ENCODE results near the gene NFATC1.

DNA sequence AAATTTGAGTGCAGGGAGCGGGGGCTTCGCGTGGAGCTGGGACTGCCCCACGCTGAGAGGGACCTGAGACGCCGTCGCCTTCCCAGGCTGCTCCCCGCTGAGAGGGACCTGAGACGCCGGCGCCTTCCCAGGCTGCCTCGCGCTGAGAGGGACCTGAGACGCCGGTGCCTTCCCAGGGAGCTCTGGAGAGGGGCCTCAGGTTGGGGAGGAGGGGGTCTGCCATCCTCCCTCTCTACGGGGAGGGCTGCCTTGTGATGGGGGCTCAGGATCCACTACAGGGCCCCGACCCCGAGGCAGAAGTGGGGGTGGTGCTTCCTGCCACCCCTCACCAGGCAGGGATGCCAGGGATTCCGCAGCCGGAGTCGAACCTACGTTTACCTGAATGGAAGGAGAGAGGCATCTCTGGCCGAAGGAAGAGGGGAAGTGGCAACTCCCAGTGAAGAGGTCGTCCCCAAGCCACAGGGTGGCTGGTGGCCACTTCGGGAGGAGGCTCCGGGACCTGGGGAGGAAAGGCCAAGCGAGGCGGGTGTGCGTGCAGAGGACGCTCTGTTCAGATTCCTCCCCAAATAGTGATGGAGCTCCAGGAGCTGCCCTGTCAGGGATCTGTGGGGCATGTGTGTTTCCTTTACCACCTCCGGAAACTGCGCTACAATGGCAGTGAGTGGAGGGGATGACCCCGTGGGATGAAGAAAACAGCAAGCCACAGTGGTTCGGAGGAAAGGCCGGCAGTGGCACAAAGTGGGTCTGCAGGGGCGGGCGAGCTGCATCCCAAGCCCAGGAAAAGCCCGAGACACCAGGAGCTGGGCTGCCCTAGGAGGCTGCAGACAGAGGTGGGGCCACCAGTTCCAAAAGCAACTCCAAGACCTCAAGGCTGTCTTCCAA is 175.7 kb downstream of the NFATC1 start:
- TF ChIP-seq CTCF (IDR thresholded peaks at IDR 0.05) (no peak), POLR2A (IDR thresholded peaks at IDR 0.05; ENCODE audit: low read length) (no peak), JUN (IDR thresholded peaks at IDR 0.05) (no peak), RFX5 (IDR thresholded peaks at IDR 0.05) (no peak), EP300 (IDR thresholded peaks at IDR 0.05) (no peak), CEBPB (IDR thresholded peaks at IDR 0.05) (no peak), KDM1A (IDR thresholded peaks at IDR 0.05; ENCODE audit: low read depth) (no peak), USF2 (IDR thresholded peaks at IDR 0.05) (no peak), RAD21 (conservative IDR thresholded peaks at IDR 0.05 in 1 of 2, IDR thresholded peaks at IDR 0.05 in 1 of 2) (no peak), MAX (IDR thresholded peaks at IDR 0.05) (no peak), MAZ (IDR thresholded peaks at IDR 0.05; ENCODE audit: borderline replicate concordance, low read depth, low read length) (no peak), SREBF2 (IDR thresholded peaks at IDR 0.05) (no peak), BHLHE40 (IDR thresholded peaks at IDR 0.05; ENCODE audit: low read depth, low read length) (no peak)
- TF ChIP-seq, protein P1, sequence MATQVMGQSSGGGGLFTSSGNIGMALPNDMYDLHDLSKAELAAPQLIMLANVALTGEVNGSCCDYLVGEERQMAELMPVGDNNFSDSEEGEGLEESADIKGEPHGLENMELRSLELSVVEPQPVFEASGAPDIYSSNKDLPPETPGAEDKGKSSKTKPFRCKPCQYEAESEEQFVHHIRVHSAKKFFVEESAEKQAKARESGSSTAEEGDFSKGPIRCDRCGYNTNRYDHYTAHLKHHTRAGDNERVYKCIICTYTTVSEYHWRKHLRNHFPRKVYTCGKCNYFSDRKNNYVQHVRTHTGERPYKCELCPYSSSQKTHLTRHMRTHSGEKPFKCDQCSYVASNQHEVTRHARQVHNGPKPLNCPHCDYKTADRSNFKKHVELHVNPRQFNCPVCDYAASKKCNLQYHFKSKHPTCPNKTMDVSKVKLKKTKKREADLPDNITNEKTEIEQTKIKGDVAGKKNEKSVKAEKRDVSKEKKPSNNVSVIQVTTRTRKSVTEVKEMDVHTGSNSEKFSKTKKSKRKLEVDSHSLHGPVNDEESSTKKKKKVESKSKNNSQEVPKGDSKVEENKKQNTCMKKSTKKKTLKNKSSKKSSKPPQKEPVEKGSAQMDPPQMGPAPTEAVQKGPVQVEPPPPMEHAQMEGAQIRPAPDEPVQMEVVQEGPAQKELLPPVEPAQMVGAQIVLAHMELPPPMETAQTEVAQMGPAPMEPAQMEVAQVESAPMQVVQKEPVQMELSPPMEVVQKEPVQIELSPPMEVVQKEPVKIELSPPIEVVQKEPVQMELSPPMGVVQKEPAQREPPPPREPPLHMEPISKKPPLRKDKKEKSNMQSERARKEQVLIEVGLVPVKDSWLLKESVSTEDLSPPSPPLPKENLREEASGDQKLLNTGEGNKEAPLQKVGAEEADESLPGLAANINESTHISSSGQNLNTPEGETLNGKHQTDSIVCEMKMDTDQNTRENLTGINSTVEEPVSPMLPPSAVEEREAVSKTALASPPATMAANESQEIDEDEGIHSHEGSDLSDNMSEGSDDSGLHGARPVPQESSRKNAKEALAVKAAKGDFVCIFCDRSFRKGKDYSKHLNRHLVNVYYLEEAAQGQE (IDR thresholded peaks at IDR 0.05), result no peak
